OCI-LY1 (cell line): ENCODE measurements around the gene AFTPH.

Experiments
- H2AFZ ChIP-seq: fragments of 200-600 bp; sonication (generic), shearing (Covaris generic); 2 replicates; pipeline ENCODE4 v1.6.0; 2014; ENCODE audit warnings: antibody characterized with exemption, mild to moderate bottlenecking, low read length
- H3F3A ChIP-seq: fragments of 200-600 bp; sonication (generic), shearing (Covaris generic); 2 replicates; pipeline ENCODE4 v1.6.0; 2014; ENCODE audit warnings: mild to moderate bottlenecking, antibody characterized with exemption, low read length, moderate library complexity; ENCODE audit not compliant: insufficient read depth
- H3K27ac ChIP-seq: fragments of 200-600 bp; sonication (generic); 2 replicates; pipeline ENCODE4 v1.5.1; 2014; ENCODE audit warnings: low read length, mixed run types, mild to moderate bottlenecking, low read depth; ENCODE audit not compliant: poor library complexity, severe bottlenecking
- H3K27me3 ChIP-seq: fragments of 200-600 bp; sonication (generic); 2 replicates; pipeline ENCODE4 v1.6.0; 2014; ENCODE audit warnings: antibody characterized with exemption, mild to moderate bottlenecking, low read length, moderate library complexity; ENCODE audit not compliant: insufficient read depth
- H3K36me3 ChIP-seq: fragments of 200-600 bp; sonication (generic); 2 replicates; pipeline ENCODE4 v1.6.1; 2014; ENCODE audit warnings: mild to moderate bottlenecking, antibody characterized with exemption, low read length, moderate library complexity, mixed read lengths; ENCODE audit not compliant: insufficient read depth
- H3K4me1 ChIP-seq: fragments of 200-600 bp; sonication (generic); 2 replicates; pipeline ENCODE4 v1.5.1; 2014; ENCODE audit warnings: mild to moderate bottlenecking, low read length, moderate library complexity; ENCODE audit not compliant: insufficient read depth, severe bottlenecking
- H3K4me2 ChIP-seq: fragments of 200-600 bp; sonication (generic), shearing (Covaris generic); 2 replicates; pipeline ENCODE4 v1.6.1; 2014; ENCODE audit warnings: low read length
- H3K4me3 ChIP-seq: fragments of 200-600 bp; sonication (generic); 2 replicates; pipeline ENCODE4 v1.5.1; 2014; ENCODE audit warnings: low read length, low read depth, mild to moderate bottlenecking, mixed read lengths; ENCODE audit not compliant: poor library complexity, severe bottlenecking
- H3K79me2 ChIP-seq: fragments of 200-600 bp; shearing (Covaris generic); 2 replicates; pipeline ENCODE4 v1.6.1; 2016; ENCODE audit warnings: mixed run types, low read length, mixed read lengths; ENCODE audit not compliant: insufficient read depth
- H3K9ac ChIP-seq: fragments of 200-600 bp; sonication (generic), shearing (Covaris generic); 2 replicates; pipeline ENCODE4 v1.6.1; 2014; ENCODE audit warnings: mild to moderate bottlenecking, low read length, mixed read lengths
- H3K9me2 ChIP-seq: fragments of 200-600 bp; sonication (generic), shearing (Covaris generic); 2 replicates; pipeline ENCODE4 v1.6.1; 2014; ENCODE audit warnings: low read depth, mild to moderate bottlenecking, low read length, mixed read lengths
- H3K9me3 ChIP-seq: fragments of 200-600 bp; shearing (Covaris generic); 2 replicates; pipeline ENCODE4 v1.6.1; 2014; ENCODE audit warnings: low read length, mixed read lengths
- H4K20me1 ChIP-seq: fragments of 200-600 bp; sonication (generic), shearing (Covaris generic); 2 replicates; pipeline ENCODE4 v1.6.0; 2016; ENCODE audit warnings: mild to moderate bottlenecking, low read length; ENCODE audit not compliant: insufficient read depth
- EZH2 ChIP-seq: fragments of 200-600 bp; sonication (generic), shearing (Covaris generic); IDR thresholded peaks from 2 replicates; pipeline ENCODE4 v1.8.0; 2017; ENCODE audit warnings: borderline replicate concordance, mixed run types, mild to moderate bottlenecking, antibody characterized with exemption, low read length, moderate library complexity, mixed read lengths
- TF ChIP-seq, protein P1 (sequence below): fragments of 200-600 bp; sonication (generic), shearing (Covaris generic); IDR thresholded peaks from 2 replicates; pipeline ENCODE4 v1.5.1; 2017; ENCODE audit warnings: mild to moderate bottlenecking, antibody characterized with exemption, low read length, moderate library complexity, mixed read lengths

The AFTPH gene

GRCh38 chr2:64506686-64507085 lies 17.4 kb upstream of the AFTPH start:
- Histone ChIP-seq H4K20me1 (no peaks in the 10 kb centered on the region), H3K9me3 (no peaks in the 10 kb centered on the region), H3K36me3 (no peaks in the 10 kb centered on the region), H3F3A (no peaks in the 10 kb centered on the region), H3K4me2 (no peak overlapping the region), H3K27ac (no peak overlapping the region), H3K4me1 (no peaks in the 10 kb centered on the region), H3K4me3 (no peak overlapping the region), H3K9me2 (no peaks in the 10 kb centered on the region), H3K79me2 (no peaks in the 10 kb centered on the region), H3K27me3 (no peaks in the 10 kb centered on the region), H3K9ac (no peak overlapping the region), H2AFZ (no peak overlapping the region)
- no peak for TF ChIP-seq EZH2
- TF ChIP-seq, protein P1, sequence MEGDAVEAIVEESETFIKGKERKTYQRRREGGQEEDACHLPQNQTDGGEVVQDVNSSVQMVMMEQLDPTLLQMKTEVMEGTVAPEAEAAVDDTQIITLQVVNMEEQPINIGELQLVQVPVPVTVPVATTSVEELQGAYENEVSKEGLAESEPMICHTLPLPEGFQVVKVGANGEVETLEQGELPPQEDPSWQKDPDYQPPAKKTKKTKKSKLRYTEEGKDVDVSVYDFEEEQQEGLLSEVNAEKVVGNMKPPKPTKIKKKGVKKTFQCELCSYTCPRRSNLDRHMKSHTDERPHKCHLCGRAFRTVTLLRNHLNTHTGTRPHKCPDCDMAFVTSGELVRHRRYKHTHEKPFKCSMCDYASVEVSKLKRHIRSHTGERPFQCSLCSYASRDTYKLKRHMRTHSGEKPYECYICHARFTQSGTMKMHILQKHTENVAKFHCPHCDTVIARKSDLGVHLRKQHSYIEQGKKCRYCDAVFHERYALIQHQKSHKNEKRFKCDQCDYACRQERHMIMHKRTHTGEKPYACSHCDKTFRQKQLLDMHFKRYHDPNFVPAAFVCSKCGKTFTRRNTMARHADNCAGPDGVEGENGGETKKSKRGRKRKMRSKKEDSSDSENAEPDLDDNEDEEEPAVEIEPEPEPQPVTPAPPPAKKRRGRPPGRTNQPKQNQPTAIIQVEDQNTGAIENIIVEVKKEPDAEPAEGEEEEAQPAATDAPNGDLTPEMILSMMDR, result no peak

DNA sequence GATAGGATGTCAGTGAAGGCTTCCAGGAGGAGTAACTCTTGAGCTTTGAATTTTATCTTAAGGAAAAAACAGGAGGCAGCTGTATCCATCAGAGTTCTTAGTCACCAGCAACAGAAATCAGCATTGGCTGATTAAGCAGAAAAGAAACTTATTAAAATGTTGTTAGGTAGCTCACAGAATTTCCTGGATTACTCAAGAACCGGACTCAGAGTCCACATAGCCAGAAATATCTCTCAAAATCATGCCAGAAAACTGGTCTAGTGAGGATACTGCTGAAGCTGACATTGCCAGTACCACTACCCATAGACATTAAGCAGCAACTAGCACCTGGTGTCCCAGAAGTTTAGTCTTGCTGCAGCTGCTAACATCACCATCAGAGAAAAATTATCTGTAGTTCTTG lies 10.1 kb upstream of the AFTPH start:
- H3K79me2 ChIP-seq, result no peaks in the 10 kb centered on the region
- H3K27me3 ChIP-seq, result no peaks in the 10 kb centered on the region
- no peak overlapping the region for H3K4me2 ChIP-seq
- H3K9ac ChIP-seq, result no peak overlapping the region
- no peak overlapping the region for H2AFZ ChIP-seq
- no peaks in the 10 kb centered on the region for H3K9me2 ChIP-seq
- H3K4me3 ChIP-seq, result no peak overlapping the region
- TF ChIP-seq, protein P1, result no peak
- TF ChIP-seq EZH2, result no peak
- H3K4me1 ChIP-seq, result no peaks in the 10 kb centered on the region
- H3F3A ChIP-seq, result no peaks in the 10 kb centered on the region
- no peaks in the 10 kb centered on the region for H4K20me1 ChIP-seq
- H3K36me3 ChIP-seq, result no peaks in the 10 kb centered on the region
- H3K9me3 ChIP-seq, result no peaks in the 10 kb centered on the region
- no peak overlapping the region for H3K27ac ChIP-seq

DNA sequence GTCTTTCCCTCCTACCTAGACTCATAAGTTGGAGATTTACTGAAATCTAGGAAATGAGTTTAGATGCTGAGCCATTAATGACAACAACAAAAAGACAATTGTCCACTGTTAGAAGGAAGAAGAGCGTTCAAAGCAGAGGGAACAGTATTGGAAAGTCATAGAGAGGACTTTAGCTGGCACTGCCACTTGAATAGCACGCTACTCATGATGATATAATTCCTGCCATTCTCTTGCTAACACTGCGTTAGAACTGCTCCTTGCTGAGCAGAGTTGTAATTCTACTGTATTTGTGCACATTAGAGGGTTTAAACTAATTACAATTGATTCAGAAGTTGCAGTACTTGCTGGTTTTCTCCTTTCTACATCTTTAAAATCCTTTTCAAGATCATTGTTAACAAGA lies 9.0 kb upstream of the AFTPH start:
- Histone ChIP-seq H3K9me3 (no peaks in the 10 kb centered on the region), H3K27ac (no peak overlapping the region), H2AFZ (no peak overlapping the region), H3F3A (no peaks in the 10 kb centered on the region), H3K79me2 (no peaks in the 10 kb centered on the region), H3K36me3 (no peaks in the 10 kb centered on the region), H3K4me3 (no peak overlapping the region), H4K20me1 (no peaks in the 10 kb centered on the region), H3K9ac (no peak overlapping the region), H3K4me2 (no peak overlapping the region), H3K9me2 (no peaks in the 10 kb centered on the region), H3K27me3 (no peaks in the 10 kb centered on the region), H3K4me1 (no peaks in the 10 kb centered on the region)
- no peak for TF ChIP-seq EZH2
- TF ChIP-seq, protein P1, result no peak
